K562 (cell line): Measurements from ENCODE around the gene HPCAL1. TPM values are rescaled to one million over a fixed set of nuclear protein-coding genes. Genes with fewer than 3 reads are reported as not detected.

Experiments
- ARID3A ChIP-seq: IDR thresholded peaks from 2 replicates; pipeline ENCODE4 v1.6.1; 2012; ENCODE audit warnings: low read depth, low read length, improper control_type of control experiment, borderline replicate concordance
- BRD9 ChIP-seq: fragments of 450-650 bp; IDR thresholded peaks from 2 replicates; pipeline ENCODE4 v1.6.1; 2018; ENCODE audit warnings: low read depth; ENCODE audit not compliant: partially characterized antibody
- CCAR2 ChIP-seq: fragments of 200-400 bp; formaldehyde crosslinking; IDR thresholded peaks from 2 replicates; pipeline ENCODE4 v1.6.1; 2017; ENCODE audit warnings: mild to moderate bottlenecking, low read depth, low read length
- CTBP1 ChIP-seq: fragments of 450-650 bp; IDR thresholded peaks from 2 replicates; pipeline ENCODE4 v1.6.1; 2016; ENCODE audit warnings: borderline replicate concordance
- CUX1 ChIP-seq: fragments of 200-800 bp; sonication (Bioruptor generic); IDR thresholded peaks from 2 replicates; pipeline ENCODE4 v1.6.1; 2016; ENCODE audit warnings: missing genetic modification characterization, missing compliant biosample characterization
- HDAC1 ChIP-seq, 2 experiments: fragments of 450-650 bp; IDR thresholded peaks; 2 replicates each; pipeline ENCODE4 v1.6.1; 2016 to 2017; ENCODE audit warnings: inconsistent platforms in 1 of 2, mild to moderate bottlenecking in 1 of 2, moderate library complexity in 1 of 2
- HOXB6 ChIP-seq: fragments of 250-450 bp; sonication (Bioruptor Pico); IDR thresholded peaks from 2 replicates; pipeline ENCODE4 v1.5.1; 2022; ENCODE audit warnings: mild to moderate bottlenecking, borderline replicate concordance
- KDM1A ChIP-seq, 2 experiments: fragments of 450-650 bp; IDR thresholded peaks; 2 replicates each; pipeline ENCODE4 v1.6.1; 2016; ENCODE audit warnings: mild to moderate bottlenecking in 2 of 2
- MAZ ChIP-seq, 2 experiments: fragments of 450-650 bp in 1 of 2; sonication (generic) in 1 of 2; formaldehyde crosslinking; IDR thresholded peaks in 1 of 2; conservative IDR thresholded peaks in 1 of 2; 2 replicates each; pipeline versions ENCODE4 v1.4.0 to v1.5.0; 2020; ENCODE audit warnings: mild to moderate bottlenecking in 1 of 2, missing genetic modification reagents in 1 of 2
- PBX2 ChIP-seq, 2 experiments: IDR thresholded peaks in 1 of 2; conservative IDR thresholded peaks in 1 of 2; 2 replicates each; pipeline ENCODE4 v1.6.1; 2016; ENCODE audit warnings: low read depth in 2 of 2, mild to moderate bottlenecking in 1 of 2, missing compliant biosample characterization in 1 of 2, missing genetic modification characterization in 1 of 2, moderate library complexity in 1 of 2
- SMARCC2 ChIP-seq: fragments of 450-650 bp; IDR thresholded peaks from 2 replicates; pipeline ENCODE4 v1.6.1; 2017; ENCODE audit warnings: antibody characterized with exemption, moderate library complexity, mild to moderate bottlenecking, low read depth
- SPI1 ChIP-seq: IDR thresholded peaks from 2 replicates; pipeline ENCODE4 v1.6.1; 2011; ENCODE audit warnings: low read depth, low read length, control low read depth, borderline replicate concordance
- TAF1 ChIP-seq: IDR thresholded peaks from 2 replicates; pipeline ENCODE4 v1.6.1; 2011; ENCODE audit warnings: mild to moderate bottlenecking, low read length, moderate library complexity; ENCODE audit not compliant: insufficient read depth, control insufficient read depth, severe bottlenecking; ENCODE audit errors: extremely low read depth
- TAF15 ChIP-seq: fragments of 200-400 bp; formaldehyde crosslinking; IDR thresholded peaks from 2 replicates; pipeline ENCODE4 v1.6.1; 2017; ENCODE audit warnings: mild to moderate bottlenecking, low read depth, low read length, moderate library complexity
- TRIM24 ChIP-seq, 2 experiments: fragments of 450-650 bp; IDR thresholded peaks; 2 replicates each; pipeline ENCODE4 v1.6.1; 2016
- ZNF778 ChIP-seq: fragments of 450-650 bp; formaldehyde crosslinking; IDR thresholded peaks from 2 replicates; pipeline ENCODE4 v1.4.0; 2020; ENCODE audit warnings: mild to moderate bottlenecking, moderate library complexity
- ZSCAN29 ChIP-seq: fragments of 450-650 bp; IDR thresholded peaks from 2 replicates; pipeline ENCODE4 v1.6.1; 2017
- polyA plus RNA-seq, 8 experiments: library from polyadenylated mRNA; depleted of rRNA in 4 of 8; stranded (reverse) in 5 of 8; unstranded in 3 of 8; fragments of >200 nt; fragmentation: Nextera tagmentation in 2 of 8; fragmentation: Illumina TruSeq in 1 of 8; extraction: Ambion mirVana in 2 of 8; extraction: Trizol in 1 of 8; gene quantifications; 2 replicates each; pipeline versions ENCODE4 v1.2.1 to v1.2.3, GENCODE V29; 2011 to 2014; ENCODE audit warnings: inconsistent platforms in 1 of 8, missing spikeins in 1 of 8
- total RNA-seq, 7 experiments: library from RNA; depleted of rRNA in 6 of 7; stranded (reverse); fragments of >200 nt in 6 of 7; fragmentation: Illumina TruSeq in 2 of 7; extraction: Trizol in 2 of 7; gene quantifications; 2 replicates each; pipeline versions ENCODE4 v1.2.1 to v1.2.3, GENCODE V29; 2011 to 2021; ENCODE audit warnings: low replicate concordance in 1 of 7

The HPCAL1 gene
- total and polyA plus RNA-seq, 9 of the 15 experiments (the other 6 are each of a cell fraction or from before 2014, with no cell fraction given) = 2.7 to 65.5 (median 23.9) TPM

GRCh38 chr2:10311736-10312135, 9.0 kb downstream of the HPCAL1 start (continued):
- TF ChIP-seq MAZ (CRISPR knock-in tag; conservative IDR thresholded peaks at IDR 0.05 in 1 of 2, IDR thresholded peaks at IDR 0.05 in 1 of 2) (no peak), BRD9 (no peak), SMARCC2 (no peak), TAF1 (no peak), TAF15 (no peak), KDM1A (IDR thresholded peaks at IDR 0.05) (peak in 1 of 2 experiments; percentile 33; a peak in 1 of 4 replicates), PBX2 (CRISPR knock-in tag; IDR thresholded peaks at IDR 0.05; ENCODE audit: low read depth) (no peak), PBX2 (tag; conservative IDR thresholded peaks at IDR 0.05; ENCODE audit: low read depth) (peak; percentile 86), SPI1 (no peak), CCAR2 (no peak), ZSCAN29 (no peak; the same call in 1 of the 2 replicates), ARID3A (no peak), CUX1 (no peak), ZNF778 (CRISPR knock-in tag) (no peak), CTBP1 (no peak; the same call in 1 of the 2 replicates), HOXB6 (CRISPR knock-in tag) (no peak), TRIM24 (IDR thresholded peaks at IDR 0.05) (peak in 1 of 2 experiments; percentile 24; a peak in 1 of 4 replicates), HDAC1 (IDR thresholded peaks at IDR 0.05) (peak in 1 of 2 experiments; percentile 68; a peak in 2 of 4 replicates)
